Suppressor macrophage treated with lipopolysaccharide for 1 hour (primary cell): ENCODE measurements around the gene RASSF3.

ENCODE experiments used
- DNase-seq, 3 donors: peaks; one replicate each; pipeline ENCODE4 v3.0.0-alpha.2; 2020 to 2022

RASSF3 gene

DNA sequence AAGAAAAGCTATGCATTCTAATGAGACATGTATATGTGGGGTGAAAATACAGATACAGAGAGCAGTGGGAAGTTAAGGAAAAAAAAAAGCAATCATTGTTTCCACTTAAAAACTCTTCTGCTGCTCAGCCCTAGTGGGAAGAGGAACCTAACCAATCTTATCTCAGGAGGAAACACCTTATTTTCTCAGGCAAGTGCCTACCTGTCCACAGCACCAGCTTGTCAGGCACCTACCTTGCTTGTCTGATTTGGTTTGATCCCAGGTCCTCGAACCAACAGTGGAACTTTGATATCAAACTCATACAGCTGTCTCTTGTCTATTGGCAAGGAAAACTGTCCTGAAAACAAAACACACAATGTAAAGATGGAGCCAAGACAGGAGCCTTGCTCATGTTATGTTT, 126.5 kb downstream of the RASSF3 start:
- no peak for DNase-seq

GRCh38 chr12:64737539-64737938, 127.2 kb downstream of the RASSF3 start:
- DNase-seq, result no peak

GRCh38 chr12:64739778-64740177, 129.5 kb downstream of the RASSF3 start:
- DNase-seq, result peak in 2 of 3 donors; percentile 48 to 54

- DNase-seq, result peak in 2 of 3 donors; percentile 57 to 73
Measured at GRCh38 chr12:64740646-64741045, 130.4 kb downstream of the RASSF3 start.

DNA sequence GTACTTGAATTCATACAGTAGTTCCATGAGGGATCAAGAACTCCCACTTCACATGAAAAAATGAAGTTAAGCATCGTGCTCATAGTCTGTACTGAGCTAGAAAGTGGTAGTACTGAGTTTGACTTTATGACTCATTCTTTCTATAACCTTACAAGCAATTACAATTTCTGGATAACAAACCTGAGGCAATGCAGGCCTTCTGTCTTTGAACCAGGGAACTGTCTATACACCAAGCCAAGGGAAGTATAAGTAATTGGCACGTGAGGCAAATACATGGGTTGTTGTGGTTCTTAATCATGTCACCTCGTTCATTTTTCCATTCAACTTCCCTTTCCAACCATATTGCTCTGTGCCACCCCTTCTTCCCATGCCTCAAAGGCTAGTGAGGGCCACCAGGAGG, 132.1 kb downstream of the RASSF3 start:
- DNase-seq, result peak in 2 of 3 donors; percentile 55 to 67

- DNase-seq, result peak in 2 of 3 donors; percentile 47
Measured at GRCh38 chr12:64743206-64743605, 132.9 kb downstream of the RASSF3 start.

- DNase-seq, result peak in 2 of 3 donors; percentile 60 to 68
Measured at GRCh38 chr12:64744422-64745258, 134.3 kb downstream of the RASSF3 start.

DNA sequence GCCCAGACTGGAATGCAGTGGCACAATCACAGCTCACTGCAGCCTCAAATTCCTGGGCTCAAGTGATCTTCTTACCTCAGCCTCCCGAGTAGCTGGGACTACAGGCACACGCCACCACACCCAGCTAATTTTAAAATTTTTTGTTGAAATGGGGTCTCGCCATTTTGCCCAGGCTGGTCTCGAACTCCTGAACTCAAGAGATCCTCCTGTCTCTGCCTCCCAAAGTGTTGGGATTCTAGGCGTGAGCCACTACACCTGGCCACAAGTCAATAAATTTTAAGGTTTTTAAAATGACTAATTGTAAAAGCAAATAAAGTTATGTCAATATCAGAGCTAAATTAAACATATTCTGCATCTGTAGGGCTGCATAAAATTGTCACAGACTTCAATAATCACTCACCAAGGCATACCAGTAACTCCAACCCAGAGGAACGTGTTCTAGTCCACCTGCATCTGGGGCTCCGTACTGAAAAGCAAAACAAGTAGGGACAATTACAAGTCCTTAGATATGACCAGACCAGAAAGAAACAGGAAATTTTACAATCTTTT, 135.0 kb downstream of the RASSF3 start:
- no peak for DNase-seq

DNA sequence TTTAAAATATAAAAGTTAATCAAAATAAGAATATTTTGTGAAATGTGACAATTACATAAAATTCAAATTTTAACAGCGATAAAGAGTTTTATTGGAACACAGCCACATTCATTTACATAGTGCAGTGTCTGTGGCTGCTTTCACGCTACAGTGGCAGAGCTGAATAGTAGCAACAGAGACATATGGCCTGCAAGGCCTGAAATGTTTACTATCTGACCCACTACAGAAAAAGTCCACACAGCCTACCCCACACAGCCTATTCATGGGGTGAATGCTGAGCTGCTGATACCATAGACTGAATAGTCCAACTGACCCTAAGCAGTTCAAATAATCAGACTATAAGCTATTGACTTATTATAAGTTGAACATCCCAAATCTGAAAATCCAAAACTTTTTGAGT, 135.7 kb downstream of the RASSF3 start:
- DNase-seq, result no peak

DNA sequence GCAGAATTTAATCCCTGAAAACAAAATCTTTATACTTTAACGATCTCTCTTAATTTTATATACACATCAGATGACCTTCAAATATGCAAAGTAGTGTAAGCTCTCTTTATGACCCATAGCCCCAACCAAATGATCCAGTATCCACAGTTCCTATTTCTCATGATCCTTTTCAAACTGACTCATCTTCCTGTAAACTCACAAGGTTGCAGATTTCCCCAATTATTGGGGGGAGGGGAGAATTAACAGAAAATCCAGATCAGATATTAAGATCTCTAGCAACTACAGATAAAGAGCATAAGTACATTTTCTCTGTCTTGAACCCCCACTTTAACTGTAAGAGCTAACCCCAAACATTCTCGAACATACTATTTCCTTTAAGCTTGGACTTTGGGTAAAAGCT, 136.4 kb downstream of the RASSF3 start:
- peak; percentile 78 to 94 (median 92) for DNase-seq
